A673 (cell line): Measurements from ENCODE around the gene GALNS.

Experiments
- CTCF ChIP-seq: fragments of 300-800, 200-600 bp; sonication (generic); conservative IDR thresholded peaks from 2 replicates; pipeline ENCODE4 v1.5.1; 2017; ENCODE audit warnings: low read depth, mild to moderate bottlenecking, antibody characterized with exemption, low read length, moderate library complexity, mixed read lengths
- EZH2 ChIP-seq: fragments of 200-600 bp; sonication (generic); IDR thresholded peaks from 2 replicates; pipeline ENCODE4 v1.6.1; 2017; ENCODE audit warnings: borderline replicate concordance, low read depth, mild to moderate bottlenecking, mixed read lengths, antibody characterized with exemption, low read length; ENCODE audit not compliant: poor library complexity, severe bottlenecking

GRCh38 chr16:88864099-88864498, 7.4 kb upstream of the GALNS start:
- TF ChIP-seq EZH2 (no peak), CTCF (no peak)
